GM21381 (cell line): ENCODE data around the gene GNA12.
A peak's percentile ranks its signal among the peaks of the same experiment; 100 is the strongest.
"Not testable (repeated sequence)": the region's sequence is repeated elsewhere in the genome, so short reads cannot be mapped to it uniquely, and the experiment has no call there.

Experiments
- ATAC-seq: cut with Tn5 transposase; IDR thresholded peaks from one replicate; pipeline ENCODE4 v1.9.1; 2021; ENCODE audit warnings: mild to moderate bottlenecking, moderate library complexity; ENCODE audit not compliant: unreplicated experiment

GNA12 gene

DNA sequence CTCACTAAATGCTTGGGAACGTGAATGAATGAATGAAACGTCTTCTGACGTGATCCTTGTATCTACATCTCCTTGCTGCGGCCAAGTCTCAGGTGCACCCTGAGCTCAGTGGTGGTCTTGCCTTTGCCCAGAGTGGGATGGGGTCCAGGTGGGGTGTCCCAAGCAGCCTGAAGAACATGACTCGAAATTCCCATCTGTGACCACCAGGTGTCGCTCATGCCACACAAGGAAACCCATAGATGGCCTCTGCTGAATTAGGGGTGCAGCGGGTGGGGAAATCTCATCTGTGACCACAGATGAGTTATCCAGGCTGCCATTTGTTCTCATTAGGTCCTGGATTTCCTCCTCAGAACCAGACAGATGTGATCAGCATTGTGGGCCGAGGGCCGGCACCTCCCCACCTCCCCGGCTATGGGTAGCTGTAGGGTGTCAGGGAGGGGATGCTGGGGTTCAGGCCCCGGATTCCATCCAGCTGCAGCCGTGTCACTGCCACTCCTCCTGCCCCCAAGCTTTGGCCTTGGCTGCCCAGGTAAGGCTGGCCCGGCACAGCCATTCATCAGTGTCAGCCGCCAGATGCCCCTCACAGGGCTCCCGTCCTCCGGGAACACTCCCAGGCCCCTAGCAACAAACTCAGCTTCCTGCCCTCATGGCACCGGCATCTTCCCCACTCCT, 21.0 kb upstream of the GNA12 start:
- no peak for ATAC-seq

DNA sequence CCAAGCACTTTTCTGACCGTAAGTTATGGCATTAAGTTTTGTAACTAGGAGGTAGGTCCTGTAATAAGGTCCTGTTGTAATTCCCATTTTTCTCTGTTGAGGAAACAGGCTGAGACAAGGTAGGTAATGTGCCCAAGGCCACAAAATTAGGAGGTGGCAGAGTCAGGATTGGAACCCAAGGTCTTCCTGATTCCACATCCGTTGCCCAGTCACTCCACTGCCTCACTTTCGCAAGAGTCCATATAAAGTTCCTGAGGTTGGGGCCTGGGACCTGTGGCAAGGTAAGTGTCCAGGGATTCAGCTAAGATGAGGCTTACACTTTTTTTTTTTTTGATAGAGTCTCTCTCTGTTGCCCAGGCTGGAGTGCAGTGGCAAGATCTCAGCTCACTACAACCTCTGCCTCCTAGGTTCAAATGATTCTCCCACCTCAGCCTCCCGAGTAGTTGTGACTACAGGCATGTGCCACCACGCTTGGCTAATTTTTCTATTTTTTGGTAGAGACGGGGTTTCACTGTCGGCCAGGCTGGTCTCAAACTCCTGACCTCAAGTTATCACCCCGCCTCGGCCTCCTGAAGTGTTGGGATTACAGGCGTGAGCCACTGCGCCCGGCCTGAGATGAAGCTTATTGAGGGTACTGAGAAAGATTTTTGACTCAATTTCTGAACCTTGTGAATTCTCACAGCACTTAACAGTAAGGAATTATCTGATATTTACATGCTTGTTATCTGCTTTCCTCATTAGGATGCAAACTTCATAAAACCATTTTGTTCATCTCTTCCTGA, 20.3 kb upstream of the GNA12 start:
- ATAC-seq, result no peak

DNA sequence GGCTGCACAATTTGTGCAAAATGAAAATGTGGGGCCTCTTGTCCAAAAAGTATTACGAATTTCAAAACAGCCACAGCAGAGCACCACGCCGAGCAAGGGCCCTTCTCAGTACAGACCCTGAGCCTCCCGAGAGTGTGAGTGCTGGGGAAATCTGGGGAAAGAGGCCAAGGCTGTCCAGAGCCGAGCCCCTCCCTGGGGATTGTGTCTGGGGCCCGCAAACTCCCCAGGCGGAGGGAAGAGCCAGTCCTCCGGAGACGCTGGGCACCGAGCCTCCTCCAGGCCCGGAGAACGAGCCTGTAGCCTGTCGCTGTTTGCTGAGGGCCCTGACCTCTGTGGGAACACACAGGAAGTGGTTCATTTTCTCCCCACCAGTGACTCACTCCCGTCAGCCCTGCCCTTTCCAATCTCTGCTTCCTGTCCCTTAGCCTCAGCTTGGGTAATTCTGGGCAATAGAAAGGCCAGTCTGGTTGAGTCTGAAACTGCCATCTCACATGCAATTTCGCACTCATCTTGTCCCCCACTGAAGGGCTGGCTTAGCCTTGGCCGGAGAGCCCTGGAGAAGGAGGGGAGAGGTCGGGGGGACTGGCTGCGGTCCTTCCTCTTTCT, 19.5 kb upstream of the GNA12 start:
- peak; percentile 97 for ATAC-seq

DNA sequence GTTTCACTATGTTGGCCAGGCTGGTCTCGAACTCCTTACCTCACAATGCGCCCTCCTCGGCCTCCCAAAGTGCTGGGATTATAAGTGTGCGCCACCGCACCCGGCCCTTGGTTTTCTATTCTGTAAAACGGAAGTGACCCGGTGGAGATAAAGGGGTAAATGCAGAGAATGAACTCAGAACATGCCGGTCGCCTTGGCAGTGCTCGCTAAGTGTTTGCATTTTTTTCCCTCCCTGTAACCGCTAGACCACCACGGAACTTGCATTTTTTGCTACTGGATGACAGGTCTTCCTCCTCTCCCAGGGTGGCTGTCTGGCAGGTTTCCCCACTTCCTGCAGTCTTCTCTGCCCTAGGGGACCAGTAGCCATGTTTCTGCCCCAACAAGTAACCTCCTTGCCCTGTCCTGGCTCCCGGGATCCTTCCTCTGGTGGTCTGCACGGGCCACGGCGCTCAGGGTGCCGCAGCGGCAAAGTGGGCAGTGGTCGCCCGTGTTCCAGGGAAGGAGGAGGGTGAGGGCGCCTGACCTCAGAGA, 18.8 kb upstream of the GNA12 start:
- no peak for ATAC-seq

DNA sequence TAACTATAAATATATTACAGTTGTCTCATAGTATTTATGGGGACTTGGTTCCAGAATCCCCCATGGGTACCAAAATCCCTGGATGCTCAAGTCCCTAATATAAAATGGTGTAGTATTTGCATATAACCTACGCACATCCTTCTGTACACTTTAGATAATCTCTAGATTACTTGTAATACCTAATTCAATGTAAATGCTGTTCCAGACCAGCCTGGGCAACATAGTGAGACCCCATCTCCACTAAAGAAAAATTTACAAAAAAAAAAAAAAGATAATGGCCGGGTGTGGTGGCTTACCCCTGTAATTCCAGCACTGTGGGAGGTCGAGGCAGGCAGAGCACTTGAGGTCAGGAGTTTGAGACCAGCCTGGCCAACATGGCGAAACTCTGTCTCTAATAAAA, 17.4 kb upstream of the GNA12 start:
- ATAC-seq, result no peak

DNA sequence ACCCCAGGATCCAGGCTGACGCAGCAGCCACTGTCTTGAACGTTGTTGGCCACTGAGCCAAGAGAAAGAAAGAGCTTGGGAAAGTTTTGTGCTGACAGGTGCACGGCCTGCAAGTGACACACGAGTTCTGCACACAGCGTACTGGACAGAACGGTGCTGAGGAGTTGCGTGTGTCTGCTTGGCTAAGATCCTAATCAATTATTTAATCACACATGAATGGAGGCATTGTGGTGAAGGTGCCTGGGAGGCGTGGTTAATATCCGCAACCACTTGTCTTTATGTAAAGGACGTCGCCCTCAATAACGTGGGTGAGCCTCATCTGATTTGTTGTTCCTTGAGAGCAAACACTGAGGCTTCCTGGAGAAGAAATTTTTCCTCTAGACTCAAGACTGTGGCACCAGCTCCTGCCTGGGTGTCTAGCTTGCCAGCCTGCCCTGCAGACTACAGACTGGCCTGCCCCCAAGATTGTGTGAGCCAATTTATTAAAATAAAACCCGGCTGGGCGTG, 16.6 kb upstream of the GNA12 start:
- no peak for ATAC-seq

DNA sequence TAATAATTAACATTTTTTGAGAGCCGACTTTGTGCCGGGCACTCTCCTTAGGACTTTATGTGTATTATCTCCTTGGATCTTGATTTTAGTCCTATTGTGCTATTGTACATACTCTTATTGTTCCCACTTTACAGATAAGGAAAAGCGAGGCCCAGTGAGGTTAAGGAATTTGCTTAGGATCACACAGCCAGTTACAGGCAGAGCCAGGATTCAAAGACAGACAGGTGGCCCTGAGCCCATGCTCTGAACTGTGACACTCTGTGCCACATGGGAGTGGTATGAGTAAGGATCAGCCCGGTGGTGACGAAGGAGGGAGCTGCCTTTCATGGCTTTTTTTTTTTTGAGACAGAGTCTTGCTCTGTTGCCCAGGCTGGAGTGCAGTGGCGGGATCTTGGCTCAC, 15.8 kb upstream of the GNA12 start:
- no peak for ATAC-seq

DNA sequence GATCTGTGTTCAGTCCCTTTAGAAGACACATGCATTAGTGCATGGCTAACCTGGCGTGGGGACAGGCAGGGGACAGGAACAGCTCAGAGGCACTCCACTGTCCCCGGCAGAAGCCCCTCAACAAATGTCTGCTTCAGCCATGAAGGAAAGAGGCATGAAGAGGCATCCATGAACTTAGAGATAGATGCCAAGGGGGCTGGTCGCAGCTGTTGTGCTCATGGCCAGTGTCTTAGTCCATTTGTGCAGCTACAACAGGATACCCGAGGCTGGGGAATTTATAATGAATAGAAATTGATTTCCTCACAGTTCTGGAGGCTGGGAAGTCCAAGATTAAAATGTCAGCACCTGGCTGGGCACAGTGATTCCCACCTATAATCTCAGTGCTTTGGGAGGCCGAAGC, 14.5 kb upstream of the GNA12 start:
- ATAC-seq, result no peak

DNA sequence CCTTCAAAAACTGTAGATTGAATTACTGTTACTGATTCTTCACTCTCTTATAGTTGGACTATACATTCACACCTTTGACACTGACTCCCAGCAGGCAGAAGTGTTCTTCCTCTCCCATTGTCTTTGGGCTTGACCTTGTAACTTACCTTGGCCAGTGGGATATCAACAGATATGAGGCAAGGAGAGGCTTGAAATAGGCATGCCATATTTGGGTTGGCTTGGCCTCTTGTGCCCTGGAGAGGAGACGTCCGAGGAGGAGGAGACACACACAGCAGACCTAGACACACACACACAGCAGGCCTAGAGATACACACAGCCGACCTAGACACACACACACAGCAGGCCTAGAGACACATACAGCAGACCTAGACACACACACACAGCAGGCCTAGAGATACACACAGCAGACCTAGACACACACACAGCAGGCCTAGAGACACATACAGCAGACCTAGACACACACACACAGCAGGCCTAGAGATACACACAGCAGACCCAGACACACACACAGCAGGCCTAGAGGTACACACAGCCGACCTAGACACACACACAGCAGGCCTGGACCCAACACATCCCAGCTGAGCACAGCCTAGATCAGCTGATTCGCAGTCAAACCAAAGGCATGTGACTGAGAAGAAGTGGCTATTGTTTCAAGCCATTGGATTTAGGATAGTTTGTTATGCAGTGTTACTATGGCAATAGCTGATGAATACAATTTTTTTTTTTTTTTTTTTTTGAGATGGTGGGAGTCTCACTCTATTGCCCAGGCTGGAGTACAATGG, 12.5 kb upstream of the GNA12 start:
- no peak for ATAC-seq

DNA sequence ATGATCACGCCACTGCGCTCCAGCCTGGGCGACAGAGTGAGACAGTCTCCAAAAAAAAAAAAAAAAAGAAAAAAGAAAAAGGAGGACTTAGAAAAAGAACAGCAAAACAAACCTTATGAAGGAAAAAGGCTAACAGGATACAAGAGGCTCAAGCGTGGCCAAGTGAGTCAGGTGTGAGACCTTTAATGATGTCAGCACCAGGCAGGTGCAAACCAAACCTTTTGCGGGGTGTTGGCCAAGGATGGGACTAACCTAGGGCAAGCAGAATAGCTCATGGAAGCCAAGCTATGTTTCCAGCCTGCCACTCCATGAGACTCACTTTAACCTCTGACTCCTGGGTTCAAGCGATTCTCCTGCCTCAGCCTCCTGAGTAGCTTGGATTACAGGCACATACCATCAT, 11.3 kb upstream of the GNA12 start:
- no peak for ATAC-seq

DNA sequence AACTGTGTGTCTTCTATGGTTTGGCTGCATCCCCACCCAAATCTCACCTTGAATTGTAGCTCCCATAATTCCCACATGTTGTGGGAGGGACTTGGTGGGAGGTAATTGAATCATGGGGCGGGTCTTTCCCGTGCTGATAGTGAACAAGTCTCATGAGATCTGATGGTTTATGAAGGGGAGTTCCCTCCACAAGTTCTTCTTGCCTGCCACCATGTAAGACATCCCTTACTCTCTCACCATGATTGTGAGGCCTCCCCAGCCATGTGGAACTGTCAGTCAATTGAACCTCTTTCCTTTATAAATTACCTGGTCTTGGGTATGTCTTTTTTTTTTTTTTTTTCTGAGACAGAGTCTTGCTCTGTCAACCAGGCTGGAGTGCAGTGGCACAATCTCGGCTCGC, 9.4 kb upstream of the GNA12 start:
- ATAC-seq, result not testable (repeated sequence)

DNA sequence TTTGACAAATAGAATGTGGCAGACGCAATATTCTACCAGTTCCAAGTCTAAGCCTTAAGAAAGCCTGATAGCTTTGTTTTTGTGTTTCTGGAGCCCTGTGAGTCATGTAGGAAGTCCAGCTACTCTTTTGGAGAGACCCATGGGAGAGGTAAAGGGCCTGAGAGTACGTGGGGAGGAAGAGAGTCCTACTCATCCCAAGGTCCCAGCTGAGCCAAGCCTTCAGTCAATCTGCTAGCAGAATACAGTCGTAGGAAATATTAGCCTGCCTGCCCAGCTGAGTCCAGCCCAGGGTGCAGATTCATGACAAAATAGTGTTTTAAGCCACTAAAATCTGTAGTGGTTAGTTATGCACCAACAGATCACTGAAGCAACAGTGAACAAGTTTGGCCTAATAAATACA, 9.0 kb upstream of the GNA12 start:
- ATAC-seq, result no peak

DNA sequence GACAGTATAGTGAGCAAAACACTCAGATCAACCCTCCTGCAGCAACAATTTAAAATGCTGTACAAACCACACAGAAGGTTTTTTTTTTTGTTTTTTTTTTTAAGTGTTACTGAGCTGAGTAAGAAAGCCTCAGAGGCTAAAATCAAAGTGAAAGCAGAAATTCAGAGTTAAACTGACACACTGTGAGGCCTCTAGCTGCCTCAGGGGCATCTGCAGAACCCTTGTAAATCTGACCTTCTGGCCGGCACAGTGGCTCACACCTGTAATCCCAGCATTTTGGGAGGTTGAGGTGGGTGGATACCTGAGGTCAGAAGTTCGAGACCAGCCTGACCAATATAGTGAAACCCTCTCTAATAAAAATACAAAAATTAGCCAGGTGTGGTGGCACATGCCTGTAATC, 7.4 kb upstream of the GNA12 start:
- peak; percentile 69 for ATAC-seq

DNA sequence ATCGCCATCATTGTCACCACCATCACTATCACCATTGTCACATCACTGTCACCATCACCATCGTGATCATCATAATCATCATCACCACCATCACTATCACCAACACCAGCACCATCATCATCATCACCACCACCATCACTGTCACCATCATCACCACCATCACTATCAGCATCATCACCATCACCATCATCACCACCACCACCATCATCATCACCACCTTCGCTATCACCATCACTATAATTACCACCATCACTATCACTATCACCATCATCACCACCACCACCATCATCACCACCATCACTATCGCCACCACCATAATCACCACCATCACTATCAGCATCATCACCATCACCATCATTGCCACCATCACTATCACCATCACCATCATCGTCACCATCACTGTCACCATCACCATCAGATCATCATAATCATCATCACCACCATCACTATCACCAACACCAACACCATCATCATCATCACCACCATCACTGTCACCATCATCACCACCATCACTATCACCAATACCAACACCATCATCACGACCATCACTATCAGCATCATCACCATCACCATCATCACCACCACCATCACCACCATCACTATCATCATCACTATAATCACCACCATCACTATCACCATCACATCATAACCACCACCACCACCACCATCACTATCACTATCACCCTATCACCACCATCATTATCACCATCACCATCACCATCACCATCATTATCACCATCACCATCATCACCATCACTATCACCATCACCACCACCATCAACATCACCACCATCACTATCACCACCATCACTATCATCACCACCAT, 6.0 kb upstream of the GNA12 start:
- ATAC-seq, result no peak

DNA sequence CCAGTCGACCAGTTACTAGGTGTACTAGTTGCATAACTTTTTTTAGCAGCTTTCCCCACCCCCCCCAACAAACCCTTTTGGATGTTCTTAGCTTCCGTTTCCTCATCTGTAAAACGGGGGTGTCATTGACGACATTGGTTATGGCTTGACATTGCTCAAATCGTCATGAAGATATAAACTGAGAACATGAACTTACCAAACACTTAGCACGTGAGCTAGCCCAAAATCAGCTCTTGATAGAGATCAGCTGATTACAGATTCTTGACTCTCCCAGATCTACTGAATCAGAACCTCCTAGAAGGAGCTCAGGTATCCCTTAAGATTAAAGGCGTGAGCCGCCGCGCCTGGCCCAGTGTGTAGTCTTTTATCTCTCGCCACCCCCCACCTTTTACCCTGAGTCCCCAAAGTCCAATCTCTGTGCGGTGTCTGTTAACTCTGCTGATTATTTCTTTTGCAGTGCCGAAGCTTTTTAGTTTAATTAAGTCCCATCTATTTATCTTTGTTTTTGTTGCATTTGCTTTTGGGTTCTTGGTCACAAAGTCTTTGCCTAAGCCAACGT, 1.0 kb upstream of the GNA12 start:
- ATAC-seq, result no peak

DNA sequence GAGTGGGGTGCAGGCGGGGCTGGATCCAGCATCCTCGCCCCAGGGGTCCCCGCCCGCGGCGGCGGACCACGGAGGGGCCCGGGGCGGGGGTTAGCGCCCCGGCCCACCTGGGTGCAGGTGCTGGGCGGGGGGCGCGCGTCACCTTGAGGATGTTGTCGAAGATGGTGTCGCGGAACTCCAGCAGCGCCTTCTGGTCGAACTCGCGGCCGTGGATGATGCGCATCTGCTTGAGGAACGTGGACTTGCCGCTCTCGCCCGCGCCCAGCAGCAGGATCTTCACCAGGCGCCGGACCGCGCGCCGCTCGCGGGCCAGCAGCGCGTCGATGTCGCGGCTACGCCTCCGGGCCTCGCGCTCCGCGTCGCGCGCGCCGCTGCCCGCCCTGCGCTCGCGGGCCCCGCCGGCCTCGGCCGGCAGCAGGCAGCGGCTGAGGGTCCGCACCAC, 376 bp downstream of the GNA12 start:
- no peak for ATAC-seq

DNA sequence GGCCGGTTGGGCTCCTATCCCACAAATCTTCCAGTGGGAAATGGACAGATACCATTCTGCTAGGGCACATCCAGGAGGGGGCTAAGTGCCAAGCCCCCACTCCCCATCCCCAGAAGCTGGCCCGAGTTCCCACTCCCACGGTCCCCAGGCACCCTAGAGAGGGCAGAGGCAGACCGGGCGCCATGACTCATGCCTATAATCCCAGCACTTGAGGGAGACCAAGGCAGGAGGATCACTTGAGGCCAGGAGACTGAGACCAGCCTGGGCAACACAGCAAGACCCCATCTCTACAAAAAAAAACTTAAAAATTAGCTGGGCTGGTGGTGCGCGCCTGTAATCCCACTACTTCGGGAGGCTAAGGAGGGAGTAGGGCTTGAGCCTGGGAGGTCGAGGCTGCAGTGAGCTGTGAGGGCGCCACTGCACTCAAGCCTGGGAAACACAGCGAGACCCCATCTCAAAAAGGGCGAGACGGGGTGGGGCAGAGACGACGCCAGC, 870 bp downstream of the GNA12 start:
- no peak for ATAC-seq

DNA sequence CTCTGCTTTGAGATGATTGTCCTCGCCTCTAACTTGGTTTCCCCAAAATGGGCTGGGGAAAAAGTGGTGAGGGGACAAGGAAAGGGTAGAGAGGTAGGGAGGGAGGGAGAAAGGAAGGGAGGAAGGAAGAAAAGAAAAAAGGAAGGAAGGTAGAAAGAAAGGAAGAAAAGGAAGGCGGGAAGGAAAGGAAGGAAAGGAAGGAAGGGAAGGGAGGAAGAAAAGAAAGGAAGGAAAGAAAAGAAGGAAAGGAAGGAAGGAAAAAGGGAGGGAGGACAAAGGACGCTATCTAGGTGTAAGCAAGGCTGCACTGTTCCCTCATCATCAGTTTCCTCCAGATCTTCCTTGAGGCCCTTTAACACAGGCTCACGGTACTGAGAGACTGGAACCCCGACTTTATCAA, 2.2 kb downstream of the GNA12 start:
- no peak for ATAC-seq

DNA sequence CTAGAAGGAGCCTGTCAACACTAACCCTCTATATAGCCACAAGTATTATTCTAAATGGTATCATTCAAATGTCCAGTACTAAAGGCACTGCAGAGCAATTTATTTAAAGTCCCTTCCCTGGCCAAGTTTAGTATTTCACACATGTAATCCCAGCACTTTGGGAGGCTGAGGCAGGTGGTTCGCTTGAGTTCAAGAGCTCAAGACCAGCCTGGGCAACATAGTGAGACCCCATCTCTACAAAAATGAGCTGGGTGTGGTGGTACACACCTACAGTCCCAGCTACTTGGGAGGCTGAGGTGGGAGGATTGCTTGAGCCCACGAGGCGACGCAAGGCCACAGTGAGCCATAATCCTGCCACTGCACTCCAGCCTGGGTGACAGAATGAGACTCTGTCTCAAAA, 3.6 kb downstream of the GNA12 start:
- ATAC-seq, result no peak
